Activated gamma-delta T cell treated with anti-CD3 and anti-CD28 coated beads, Interleukin-2, amount 50 U/mL, for 16 hours (primary cell): ENCODE measurements around the gene KPNA1.

ENCODE experiments used
- DNase-seq: peaks from one replicate; pipeline ENCODE4 v3.0.0-alpha.2; 2020; ENCODE audit warnings: low read depth

The KPNA1 gene

GRCh38 chr3:122514123-122515019 is at the start of gene KPNA1:
KPNA1 (minus strand) TSS chr3:122514939; CDS start chr3:122496565, 18,374 bp downstream.
- peak; percentile 75 for DNase-seq

- DNase-seq = peak; percentile 60
Observed at GRCh38 chr3:122564155-122564912, 49.6 kb upstream of the KPNA1 start, which contains the start of the genes DTX3L and PARP9. DTX3L (plus strand) TSS chr3:122564338; CDS start chr3:122564427, 89 bp downstream. PARP9 (minus strand) TSS chr3:122564300; CDS start chr3:122559620, 4,680 bp downstream.

- DNase-seq = no peak
Observed at GRCh38 chr3:122563717-122564025, 48.9 kb upstream of the KPNA1 start.

GRCh38 chr3:122562923-122563716 is 48.4 kb upstream of the KPNA1 start:
- DNase-seq = no peak

- peak; percentile 48 for DNase-seq
Observed at GRCh38 chr3:122560680-122561079, 45.9 kb upstream of the KPNA1 start.

GRCh38 chr3:122559906-122560305 is 45.2 kb upstream of the KPNA1 start:
- no peak for DNase-seq

- DNase-seq = no peak
Observed at GRCh38 chr3:122558605-122559004, 43.9 kb upstream of the KPNA1 start.

GRCh38 chr3:122557356-122557755 is 42.6 kb upstream of the KPNA1 start:
- no peak for DNase-seq

GRCh38 chr3:122555275-122556071 is 40.7 kb upstream of the KPNA1 start:
- no peak for DNase-seq

GRCh38 chr3:122553171-122553570 is 38.4 kb upstream of the KPNA1 start:
- no peak for DNase-seq

GRCh38 chr3:122548619-122549018 is 33.9 kb upstream of the KPNA1 start:
- DNase-seq = no peak

- DNase-seq = no peak
Observed at GRCh38 chr3:122548076-122548475, 33.3 kb upstream of the KPNA1 start.

GRCh38 chr3:122546151-122546550 is 31.4 kb upstream of the KPNA1 start:
- no peak for DNase-seq

GRCh38 chr3:122538956-122539490 is 24.3 kb upstream of the KPNA1 start:
- no peak for DNase-seq

- DNase-seq = no peak
Observed at GRCh38 chr3:122536632-122537001, 21.9 kb upstream of the KPNA1 start.

- DNase-seq = no peak
Observed at GRCh38 chr3:122535964-122536631, 21.4 kb upstream of the KPNA1 start.

GRCh38 chr3:122533931-122534334 is 19.2 kb upstream of the KPNA1 start:
- no peak for DNase-seq

GRCh38 chr3:122533480-122533879 is 18.7 kb upstream of the KPNA1 start:
- no peak for DNase-seq

- no peak for DNase-seq
Observed at GRCh38 chr3:122530164-122530563, 15.4 kb upstream of the KPNA1 start.

- DNase-seq = no peak
Observed at GRCh38 chr3:122523317-122523716, 8.6 kb upstream of the KPNA1 start.

- DNase-seq = no peak
Observed at GRCh38 chr3:122520861-122521260, 6.1 kb upstream of the KPNA1 start.
